NT2/D1 (cell line): ENCODE results near the gene NDUFA7.

Experiments used
- DNase-seq: peaks from one replicate; pipeline ENCODE4 v3.0.0-alpha.2; 2011; ENCODE audit warnings: low read depth, low spot score
- H3K27me3 ChIP-seq: 2 replicates; pipeline ENCODE4 v1.6.0; 2011; ENCODE audit warnings: mild to moderate bottlenecking; ENCODE audit not compliant: insufficient read length, insufficient read depth
- H3K36me3 ChIP-seq: 2 replicates; pipeline ENCODE4 v1.6.1; 2011; ENCODE audit warnings: mild to moderate bottlenecking, low read length, mixed read lengths; ENCODE audit not compliant: insufficient read depth, insufficient read length
- H3K4me1 ChIP-seq: 2 replicates; pipeline ENCODE4 v1.5.1; 2011; ENCODE audit not compliant: insufficient read depth, insufficient read length
- H3K4me3 ChIP-seq: 2 replicates; pipeline ENCODE4 v1.5.1; 2011; ENCODE audit warnings: low read depth; ENCODE audit not compliant: insufficient read length
- H3K9ac ChIP-seq: 2 replicates; pipeline ENCODE4 v1.6.0; 2011; ENCODE audit warnings: low read depth; ENCODE audit not compliant: insufficient read length
- H3K9me3 ChIP-seq: 2 replicates; pipeline ENCODE4 v1.5.1; 2011; ENCODE audit warnings: mild to moderate bottlenecking, low read length; ENCODE audit not compliant: insufficient read depth
- SUZ12 ChIP-seq: IDR thresholded peaks from 2 replicates; pipeline ENCODE4 v1.6.1; 2011; ENCODE audit not compliant: insufficient read length, insufficient read depth; ENCODE audit errors: extremely low read depth
- YY1 ChIP-seq: IDR thresholded peaks from 2 replicates; pipeline ENCODE4 v1.6.1; 2011; ENCODE audit not compliant: insufficient read length, insufficient read depth
- ZNF274 ChIP-seq: IDR thresholded peaks from 2 replicates; pipeline ENCODE4 v1.6.1; 2011; ENCODE audit warnings: mild to moderate bottlenecking, low read depth, low read length

NDUFA7 gene

DNA sequence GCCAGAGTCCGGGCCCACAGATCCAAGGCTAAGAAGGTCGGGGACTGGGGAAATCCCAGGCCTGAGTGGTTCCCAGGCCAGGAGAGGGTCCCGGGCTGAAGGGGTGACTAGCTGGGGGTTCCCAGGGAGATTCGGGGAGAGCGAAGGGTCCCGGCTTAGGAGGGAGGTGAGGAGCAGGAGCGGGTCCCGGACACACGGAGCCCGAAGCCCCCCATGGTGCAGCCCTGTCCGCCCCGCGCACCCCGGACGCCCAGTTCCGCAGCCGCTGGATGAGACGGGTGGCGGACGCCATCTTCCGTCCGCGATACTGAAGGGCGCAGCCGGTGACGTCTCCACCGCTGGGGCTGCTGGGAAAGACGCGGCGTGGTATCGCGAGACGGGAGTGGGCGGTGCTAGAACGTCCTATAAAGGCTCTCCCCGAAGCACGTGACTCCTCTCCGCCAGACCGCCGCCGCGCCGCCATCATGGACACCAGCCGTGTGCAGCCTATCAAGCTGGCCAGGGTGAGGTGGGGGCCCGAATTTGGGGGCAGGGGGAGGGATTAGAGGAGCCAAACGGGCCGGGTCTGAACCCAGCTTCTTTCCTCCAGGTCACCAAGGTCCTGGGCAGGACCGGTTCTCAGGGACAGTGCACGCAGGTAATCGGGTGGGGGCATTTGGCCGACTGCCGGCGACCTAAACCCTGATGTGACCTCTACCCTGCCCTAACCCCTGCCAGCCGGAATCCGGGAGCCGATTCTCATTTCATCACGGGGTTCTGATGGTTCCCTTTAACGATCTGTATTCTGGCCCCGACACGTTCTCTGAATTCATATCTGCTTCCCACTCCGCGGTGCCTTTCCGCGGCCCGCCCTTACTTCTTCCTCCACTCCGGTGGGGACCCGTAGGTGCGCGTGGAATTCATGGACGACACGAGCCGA, at the start of gene NDUFA7, which contains the start of gene RPS28:
Gene NDUFA7 (minus strand): TSS at position 309 of the 919 bp plus-strand sequence. CDS start 17 bp downstream, at position 292.
Gene RPS28 (plus strand): TSS at position 430 of the 919 bp plus-strand sequence. CDS start 35 bp downstream, at position 465.
- Histone ChIP-seq H3K4me3 (peak within 1 kb of the TSS; percentile 94), H3K27me3 (no peaks in the 10 kb centered on the region), H3K4me1 (peaks cover 9% of the 10 kb centered on the region), H3K36me3 (peaks cover 46% of the 10 kb centered on the region), H3K9me3 (no peaks in the 10 kb centered on the region), H3K9ac (peak within 1 kb of the TSS; percentile 100)
- TF ChIP-seq SUZ12 (no peak), YY1 (peak; percentile 87), ZNF274 (no peak)
- peak; percentile 96 for DNase-seq

DNA sequence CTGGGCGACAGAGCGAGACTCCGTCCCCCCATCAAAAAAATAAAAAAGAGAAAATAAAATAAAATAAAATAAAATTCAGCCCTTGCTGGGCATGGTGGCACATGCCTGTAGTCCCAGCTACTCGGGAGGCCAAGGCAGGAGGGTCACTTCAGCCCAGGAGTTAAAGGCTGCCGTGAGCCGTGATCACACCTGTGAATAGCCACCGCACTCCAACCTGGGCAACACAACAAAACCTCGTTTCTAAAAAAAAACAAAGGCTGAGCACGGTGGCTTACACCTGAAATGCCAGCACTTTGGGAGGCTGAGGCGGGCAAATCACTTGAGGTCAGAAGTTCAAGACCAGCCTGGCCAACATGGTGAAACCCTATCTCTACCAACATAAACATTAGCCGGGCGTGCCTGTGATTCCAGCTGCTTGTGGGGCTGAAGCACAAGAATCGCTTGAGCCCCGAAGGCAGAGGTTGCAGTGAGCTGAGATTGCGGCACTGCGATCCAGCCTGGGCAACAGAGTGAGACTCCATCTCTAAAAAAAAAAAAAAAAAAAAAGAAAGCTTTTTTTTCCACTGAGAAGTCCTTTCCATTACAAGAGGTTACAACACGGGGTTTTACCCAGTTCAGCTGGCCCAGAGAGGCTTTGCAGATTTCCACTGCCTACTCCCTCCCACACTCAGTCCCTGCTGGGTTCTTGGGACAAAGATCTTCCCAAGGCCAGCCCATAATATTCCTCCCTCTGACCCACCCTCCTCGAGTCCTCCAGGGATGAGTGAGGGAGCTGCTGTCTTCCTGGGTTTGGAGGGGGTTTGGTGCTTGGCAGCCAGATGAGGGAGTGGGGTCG, 49.2 kb upstream of the NDUFA7 start:
- H3K36me3 ChIP-seq = peaks cover 6% of the 10 kb centered on the region
- H3K4me3 ChIP-seq = no peak overlapping the region
- peaks cover 20% of the 10 kb centered on the region for H3K27me3 ChIP-seq
- H3K9me3 ChIP-seq = no peaks in the 10 kb centered on the region
- DNase-seq = no peak
- TF ChIP-seq ZNF274 = no peak
- TF ChIP-seq SUZ12 = no peak
- TF ChIP-seq YY1 = no peak
- peaks cover 18% of the 10 kb centered on the region for H3K4me1 ChIP-seq
- H3K9ac ChIP-seq = peak overlapping the region; percentile 56

- H3K9ac ChIP-seq = peak overlapping the region; percentile 33
- peaks cover 18% of the 10 kb centered on the region for H3K4me1 ChIP-seq
- H3K36me3 ChIP-seq = no peaks in the 10 kb centered on the region
- H3K9me3 ChIP-seq = no peaks in the 10 kb centered on the region
- H3K4me3 ChIP-seq = peak overlapping the region; percentile 19
- peaks cover 44% of the 10 kb centered on the region for H3K27me3 ChIP-seq
- no peak for TF ChIP-seq ZNF274
- TF ChIP-seq YY1 = no peak
- TF ChIP-seq SUZ12 = no peak
- no peak for DNase-seq
Measured at GRCh38 chr19:8367327-8368001, 46.3 kb upstream of the NDUFA7 start.

- H3K27me3 ChIP-seq = peaks cover 49% of the 10 kb centered on the region
- peak overlapping the region; percentile 19 for H3K4me3 ChIP-seq
- H3K9ac ChIP-seq = peak overlapping the region; percentile 33
- DNase-seq = no peak
- H3K9me3 ChIP-seq = no peaks in the 10 kb centered on the region
- peaks cover 18% of the 10 kb centered on the region for H3K4me1 ChIP-seq
- no peak for TF ChIP-seq YY1
- H3K36me3 ChIP-seq = no peaks in the 10 kb centered on the region
Measured at GRCh38 chr19:8366961-8367326, 45.8 kb upstream of the NDUFA7 start.

- peaks cover 15% of the 10 kb centered on the region for H3K4me1 ChIP-seq
- no peak for TF ChIP-seq SUZ12
- TF ChIP-seq ZNF274 = no peak
- no peak for TF ChIP-seq YY1
- H3K9ac ChIP-seq = no peak overlapping the region
- no peak overlapping the region for H3K4me3 ChIP-seq
- H3K36me3 ChIP-seq = no peaks in the 10 kb centered on the region
- H3K9me3 ChIP-seq = no peaks in the 10 kb centered on the region
- no peak for DNase-seq
- H3K27me3 ChIP-seq = peaks cover 52% of the 10 kb centered on the region
Measured at GRCh38 chr19:8366121-8366581, 45.0 kb upstream of the NDUFA7 start.

- peak within 1 kb of the TSS; percentile 62 for H3K9ac ChIP-seq
- peaks cover 9% of the 10 kb centered on the region for H3K4me1 ChIP-seq
- peak within 1 kb of the TSS; percentile 67 for H3K4me3 ChIP-seq
- no peaks in the 10 kb centered on the region for H3K36me3 ChIP-seq
- H3K27me3 ChIP-seq = peaks cover 52% of the 10 kb centered on the region
- no peak for DNase-seq
- H3K9me3 ChIP-seq = no peaks in the 10 kb centered on the region
- TF ChIP-seq SUZ12 = no peak
- no peak for TF ChIP-seq ZNF274
- no peak for TF ChIP-seq YY1
Measured at GRCh38 chr19:8363803-8364771, 42.9 kb upstream of the NDUFA7 start, which contains the start of gene ANGPTL4. Gene ANGPTL4 (plus strand): TSS chr19:8364155. CDS start chr19:8364322, 167 bp downstream.
